ENCODE data around the gene CCNO.

CCNO gene, protein sequence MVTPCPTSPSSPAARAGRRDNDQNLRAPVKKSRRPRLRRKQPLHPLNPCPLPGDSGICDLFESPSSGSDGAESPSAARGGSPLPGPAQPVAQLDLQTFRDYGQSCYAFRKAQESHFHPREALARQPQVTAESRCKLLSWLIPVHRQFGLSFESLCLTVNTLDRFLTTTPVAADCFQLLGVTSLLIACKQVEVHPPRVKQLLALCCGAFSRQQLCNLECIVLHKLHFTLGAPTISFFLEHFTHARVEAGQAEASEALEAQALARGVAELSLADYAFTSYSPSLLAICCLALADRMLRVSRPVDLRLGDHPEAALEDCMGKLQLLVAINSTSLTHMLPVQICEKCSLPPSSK

DNA sequence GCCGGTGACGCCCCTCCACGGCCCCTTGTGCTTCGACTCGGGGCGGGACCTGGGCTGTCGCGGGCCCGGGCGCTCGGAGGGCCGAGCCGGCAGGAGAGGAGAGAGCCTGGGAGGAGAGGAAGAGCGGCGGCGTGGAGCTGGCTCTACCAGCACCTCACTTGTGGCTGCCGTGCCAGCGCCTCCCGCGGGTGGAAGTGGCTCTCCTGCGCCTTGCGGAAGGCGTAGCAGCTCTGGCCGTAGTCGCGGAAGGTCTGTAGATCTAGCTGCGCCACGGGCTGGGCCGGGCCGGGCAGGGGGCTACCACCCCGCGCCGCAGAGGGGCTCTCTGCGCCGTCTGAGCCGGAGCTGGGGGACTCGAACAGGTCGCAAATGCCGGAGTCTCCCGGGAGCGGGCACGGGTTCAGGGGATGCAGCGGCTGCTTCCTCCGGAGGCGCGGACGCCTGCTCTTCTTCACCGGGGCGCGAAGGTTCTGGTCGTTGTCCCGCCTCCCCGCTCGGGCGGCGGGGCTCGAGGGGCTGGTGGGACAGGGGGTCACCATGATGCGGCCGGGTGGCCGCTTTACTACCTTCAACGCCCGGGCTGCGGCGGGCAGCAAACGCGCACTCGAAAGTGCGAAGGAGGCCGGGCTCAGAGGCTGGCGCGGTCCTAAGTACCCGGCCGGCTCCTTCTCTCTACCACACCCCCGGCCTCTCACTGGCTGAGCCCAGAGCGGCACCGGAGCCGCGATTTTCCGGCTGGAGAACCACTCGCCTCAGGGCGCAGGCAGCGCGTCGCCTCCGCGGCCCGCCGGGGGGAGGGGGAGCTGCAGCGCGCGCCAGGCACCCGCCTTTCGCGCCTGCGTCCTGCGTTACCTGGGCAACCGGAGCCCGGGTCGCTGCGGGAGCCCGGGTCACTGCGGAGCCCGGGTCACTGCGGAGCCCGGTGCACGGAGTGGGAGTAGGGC is at the start of gene CCNO:
CCNO (minus strand) TSS at position 624 of the 944 bp plus-strand sequence; CDS start at position 539, 85 bp downstream.
- peak; percentile 30 for TF ChIP-seq CTCF (IDR thresholded peaks at IDR 0.05)
- H3K4me3 ChIP-seq (ENCODE audit: low read depth, low read length) = peak within 1 kb of the TSS; percentile 69
- no peaks in the 10 kb centered on the region for H3K27me3 ChIP-seq (ENCODE audit: control insufficient read depth, insufficient read depth, low read length)

GRCh38 chr5:55278778-55279177 is 45.4 kb upstream of the CCNO start:
- no peak for TF ChIP-seq CTCF (IDR thresholded peaks at IDR 0.05)
- Histone ChIP-seq H3K4me1 (no peaks in the 10 kb centered on the region), H3K4me2 (ENCODE audit: low read length) (no peak overlapping the region)

More for the DNA sequence above, at the start of gene CCNO:
- no peaks in the 10 kb centered on the region for H3K9me3 ChIP-seq (ENCODE audit: control insufficient read depth, low read length)
- peak within 1 kb of the TSS; percentile 99 for H3K4me2 ChIP-seq (ENCODE audit: low read length)
- H2AFZ ChIP-seq = peak within 1 kb of the TSS; percentile 95
- H3K36me3 ChIP-seq (ENCODE audit: control insufficient read depth, insufficient read depth, low read length) = no peaks in the 10 kb centered on the region
- H3K9ac ChIP-seq = peak within 1 kb of the TSS; percentile 49
- peak within 1 kb of the TSS; percentile 65 for H3K27ac ChIP-seq
- no peaks in the 10 kb centered on the region for H3K79me2 ChIP-seq
- peaks cover 2% of the 10 kb centered on the region for H3K4me1 ChIP-seq

GRCh38 chr5:55276771-55277170 is 43.4 kb upstream of the CCNO start:
- Histone ChIP-seq H3K9me3 (ENCODE audit: control insufficient read depth, low read length) (no peaks in the 10 kb centered on the region), H3K4me3 (ENCODE audit: low read depth, low read length) (no peak overlapping the region), H3K9ac (no peak overlapping the region), H3K4me2 (ENCODE audit: low read length) (no peak overlapping the region), H2AFZ (no peak overlapping the region), H3K36me3 (ENCODE audit: control insufficient read depth, insufficient read depth, low read length) (no peaks in the 10 kb centered on the region), H3K4me1 (no peaks in the 10 kb centered on the region), H3K79me2 (no peaks in the 10 kb centered on the region), H3K27me3 (ENCODE audit: control insufficient read depth, insufficient read depth, low read length) (no peaks in the 10 kb centered on the region), H3K27ac (no peak overlapping the region)
- no peak for TF ChIP-seq CTCF (IDR thresholded peaks at IDR 0.05)

More at GRCh38 chr5:55278778-55279177, 45.4 kb upstream of the CCNO start:
- no peaks in the 10 kb centered on the region for H3K9me3 ChIP-seq (ENCODE audit: control insufficient read depth, low read length)
- no peak overlapping the region for H3K4me3 ChIP-seq (ENCODE audit: low read depth, low read length)
- H3K79me2 ChIP-seq = no peaks in the 10 kb centered on the region
- H2AFZ ChIP-seq = no peak overlapping the region
- no peaks in the 10 kb centered on the region for H3K36me3 ChIP-seq (ENCODE audit: control insufficient read depth, insufficient read depth, low read length)
- H3K27ac ChIP-seq = no peak overlapping the region
- H3K27me3 ChIP-seq (ENCODE audit: control insufficient read depth, insufficient read depth, low read length) = no peaks in the 10 kb centered on the region
- H3K9ac ChIP-seq = no peak overlapping the region

- H3K4me3 ChIP-seq (ENCODE audit: low read depth, low read length) = no peak overlapping the region
- H3K36me3 ChIP-seq (ENCODE audit: control insufficient read depth, insufficient read depth, low read length) = no peaks in the 10 kb centered on the region
- no peak for TF ChIP-seq CTCF (IDR thresholded peaks at IDR 0.05)
- no peaks in the 10 kb centered on the region for H3K9me3 ChIP-seq (ENCODE audit: control insufficient read depth, low read length)
- H3K4me2 ChIP-seq (ENCODE audit: low read length) = no peak overlapping the region
- no peaks in the 10 kb centered on the region for H3K27me3 ChIP-seq (ENCODE audit: control insufficient read depth, insufficient read depth, low read length)
- H3K27ac ChIP-seq = no peak overlapping the region
- no peaks in the 10 kb centered on the region for H3K79me2 ChIP-seq
- H2AFZ ChIP-seq = no peak overlapping the region
- no peaks in the 10 kb centered on the region for H3K4me1 ChIP-seq
- no peak overlapping the region for H3K9ac ChIP-seq
These were observed 24.9 kb upstream of the CCNO start for GRCh38 chr5:55258339-55258738.

All from parathyroid adenoma (tissue), 2 donors.